Astrocyte (in vitro differentiated cells and primary cell): ENCODE data around the gene HEATR5A.

ENCODE experiments used
- CTCF ChIP-seq: IDR thresholded peaks from 2 replicates; pipeline ENCODE4 v1.5.1; 2011; ENCODE audit warnings: low read depth, mild to moderate bottlenecking, inconsistent platforms, low read length, moderate library complexity; ENCODE audit not compliant: insufficient read depth
- EZH2 ChIP-seq: IDR thresholded peaks from 2 replicates; pipeline ENCODE4 v1.6.1; 2012; ENCODE audit warnings: mild to moderate bottlenecking, low read length, inconsistent platforms; ENCODE audit not compliant: insufficient read depth

GRCh38 chr14:31286456-31287293, 133.7 kb downstream of the HEATR5A start:
- TF ChIP-seq CTCF (peak; percentile 8), EZH2 (no peak)
